ENCODE data around the gene EGFLAM. TPM values are rescaled to one million over a fixed set of nuclear protein-coding genes. Genes with fewer than 3 reads are reported as not detected.
"Not testable (repeated sequence)": the region's sequence is repeated elsewhere in the genome, so short reads cannot be mapped to it uniquely, and the experiment has no call there.

Gene EGFLAM
- total RNA-seq, 1 donor from 2014 or later = 132 TPM

- DNase-seq (ENCODE audit: low spot score) = no peak
Observed at GRCh38 chr5:38329132-38329715, 70.9 kb downstream of the EGFLAM start.

- DNase-seq (ENCODE audit: low spot score) = no peak
Observed at GRCh38 chr5:38330207-38330606, 71.8 kb downstream of the EGFLAM start.

- no peak for DNase-seq (ENCODE audit: low spot score)
Observed at GRCh38 chr5:38331831-38332230, 73.5 kb downstream of the EGFLAM start.

- DNase-seq (ENCODE audit: low spot score) = not testable (repeated sequence)
Observed at GRCh38 chr5:38333181-38333580, 74.8 kb downstream of the EGFLAM start.

- DNase-seq (ENCODE audit: low spot score) = no peak
Observed at GRCh38 chr5:38338455-38338854, 80.1 kb downstream of the EGFLAM start.

- no peak for DNase-seq (ENCODE audit: low spot score)
Observed at GRCh38 chr5:38339446-38339845, 81.1 kb downstream of the EGFLAM start.

DNA sequence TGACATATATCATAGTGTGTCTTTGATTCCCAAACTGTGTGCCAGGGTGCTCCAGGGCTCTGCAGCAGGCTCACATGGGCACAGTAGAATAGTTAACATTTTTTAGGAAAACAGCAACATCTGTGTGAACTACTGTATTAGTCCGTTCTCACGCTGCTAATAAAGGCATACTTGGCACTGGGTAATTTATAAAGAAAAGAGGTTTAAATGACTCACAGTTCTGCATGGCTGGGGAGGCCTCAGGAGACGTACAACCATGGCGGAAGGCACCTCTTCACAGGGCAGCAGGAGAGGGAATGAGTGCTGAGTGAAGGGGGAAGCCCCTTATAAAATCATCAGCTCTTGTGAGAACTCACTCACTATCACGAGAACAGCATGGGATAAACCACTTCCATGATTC lies 82.7 kb downstream of the EGFLAM start:
- DNase-seq (ENCODE audit: low spot score) = no peak

DNA sequence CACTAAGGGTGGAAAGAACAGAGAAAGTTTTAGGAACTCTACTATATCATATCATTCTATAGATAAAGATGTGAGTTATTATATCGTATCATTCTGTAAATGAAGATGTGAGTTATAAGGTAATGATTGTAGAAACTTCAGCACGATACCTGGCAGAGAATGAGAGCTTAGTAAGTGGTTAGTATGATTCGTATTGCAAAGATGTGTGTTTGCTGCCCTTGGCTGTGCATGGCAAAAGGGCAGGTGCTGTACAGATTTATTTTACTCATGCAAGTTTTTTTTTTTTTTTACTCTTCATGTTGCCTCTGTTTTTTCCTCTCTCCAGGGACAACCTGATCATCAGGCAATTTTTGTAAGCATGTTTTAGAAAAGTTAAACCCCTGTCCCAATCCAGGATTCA lies 83.3 kb downstream of the EGFLAM start:
- DNase-seq (ENCODE audit: low spot score) = no peak

DNA sequence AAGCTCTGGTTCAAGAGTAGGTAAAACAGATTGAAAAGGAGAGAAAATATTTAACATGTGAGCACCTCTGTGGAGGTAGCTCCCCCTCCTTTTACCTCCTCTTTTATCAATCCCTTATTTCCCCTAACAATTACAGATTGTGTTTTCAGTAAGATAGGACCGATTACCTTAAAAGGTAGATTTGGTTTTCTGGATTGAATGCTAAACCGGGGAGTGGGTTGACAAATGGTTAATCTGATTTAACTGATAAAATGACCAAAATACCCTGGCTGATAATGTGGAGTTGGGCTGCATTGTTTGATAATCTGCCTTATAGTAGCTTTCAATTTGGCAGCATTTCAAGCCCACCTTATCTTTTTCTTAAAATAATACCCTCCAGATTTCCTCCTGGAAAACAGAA lies 83.9 kb downstream of the EGFLAM start:
- no peak for DNase-seq (ENCODE audit: low spot score)

GRCh38 chr5:38344891-38345290 lies 86.5 kb downstream of the EGFLAM start:
- DNase-seq (ENCODE audit: low spot score) = no peak

- DNase-seq (ENCODE audit: low spot score) = no peak
Observed at GRCh38 chr5:38346593-38346992, 88.2 kb downstream of the EGFLAM start.

DNA sequence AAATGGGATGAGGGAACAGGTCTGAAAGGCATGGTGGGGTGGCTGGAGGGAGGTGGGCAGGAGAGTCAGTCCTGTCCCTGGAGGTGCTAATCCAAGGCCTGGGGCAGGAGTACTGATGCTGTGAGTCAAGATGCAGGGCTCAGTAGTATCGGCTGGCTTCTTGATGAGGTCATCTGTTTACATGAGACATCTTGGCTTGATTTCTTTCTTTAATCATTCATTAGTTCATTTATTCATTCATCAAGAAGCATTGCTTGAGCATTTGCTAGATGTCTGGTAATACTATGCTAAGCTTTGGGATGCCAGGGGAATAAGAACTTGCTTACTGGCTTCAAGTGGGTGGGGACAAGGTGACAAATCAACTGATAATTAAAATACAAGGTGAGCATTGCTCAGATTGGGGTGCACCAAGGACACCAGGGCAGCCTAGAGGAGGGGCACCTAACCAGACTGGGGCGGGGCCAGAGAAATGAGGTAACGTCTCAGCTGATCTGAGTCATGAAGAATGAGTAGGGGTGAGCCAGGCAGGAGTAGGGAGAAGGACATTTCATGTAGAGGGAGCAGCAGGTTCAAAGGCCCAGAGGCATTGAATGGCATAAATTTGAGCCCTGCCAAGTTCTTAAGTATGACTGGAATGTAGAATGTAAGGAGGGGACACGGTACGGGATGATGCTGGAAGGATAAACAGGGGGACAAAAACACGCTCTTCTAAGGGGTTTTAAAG lies 88.8 kb downstream of the EGFLAM start:
- no peak for DNase-seq (ENCODE audit: low spot score)

- DNase-seq (ENCODE audit: low spot score) = no peak
Observed at GRCh38 chr5:38347896-38348295, 89.5 kb downstream of the EGFLAM start.

DNA sequence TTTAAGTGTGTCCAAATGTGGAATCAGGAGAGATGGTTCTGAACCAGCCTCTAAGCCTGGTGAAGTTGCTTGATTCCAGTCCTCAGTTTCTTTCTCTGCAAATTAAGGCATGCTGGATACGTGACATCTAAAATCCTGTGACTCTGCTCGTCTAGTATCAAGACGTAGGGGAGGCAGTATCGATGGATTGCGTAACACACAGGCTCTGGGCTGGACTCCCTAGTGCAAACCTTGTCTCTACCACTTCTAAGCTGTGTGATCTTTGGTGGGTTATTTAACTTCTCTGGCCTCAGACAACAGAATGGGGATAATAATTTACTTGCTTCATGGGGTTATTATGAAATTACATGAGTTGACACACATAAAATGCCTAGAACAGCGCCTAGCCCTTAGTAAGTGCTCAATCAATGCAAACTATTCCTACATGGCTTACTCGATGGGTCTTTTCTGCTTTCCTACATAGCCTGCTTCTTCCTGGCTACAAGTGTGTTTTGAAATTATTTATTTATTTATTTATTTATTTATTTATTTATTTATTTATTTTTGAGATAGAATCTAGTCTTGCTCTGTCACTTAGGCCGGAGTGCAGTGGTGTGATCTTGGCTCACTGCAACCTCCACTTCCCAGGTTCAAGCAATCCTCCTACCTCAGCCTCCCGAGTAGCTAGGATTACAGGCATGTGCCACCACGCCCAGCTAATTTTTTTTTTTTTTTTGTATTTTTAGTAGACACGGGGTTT lies 102.1 kb downstream of the EGFLAM start:
- DNase-seq (ENCODE audit: low spot score) = no peak

DNA sequence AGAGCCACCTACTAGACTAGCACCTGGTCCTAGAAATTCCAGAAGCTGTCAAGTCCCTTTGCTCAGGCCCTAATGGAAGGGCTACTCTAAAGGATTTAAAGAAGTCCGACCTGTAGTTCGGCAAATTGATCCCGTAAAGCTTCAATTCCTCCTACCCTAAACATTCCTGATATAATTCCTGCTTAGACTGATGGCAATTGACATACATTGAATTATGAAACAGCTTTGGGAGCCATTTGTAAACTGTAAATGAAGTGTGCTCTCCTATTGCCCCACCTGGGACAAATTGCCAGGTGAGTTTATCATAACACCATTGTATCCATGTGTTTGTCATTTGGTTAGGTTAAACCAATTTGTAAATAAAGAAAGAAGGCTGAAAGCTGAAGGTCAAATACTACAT lies 104.4 kb downstream of the EGFLAM start:
- no peak for DNase-seq (ENCODE audit: low spot score)

- DNase-seq (ENCODE audit: low spot score) = no peak
Observed at GRCh38 chr5:38364825-38365224, 106.5 kb downstream of the EGFLAM start.

GRCh38 chr5:38367410-38367809 lies 109.1 kb downstream of the EGFLAM start:
- no peak for DNase-seq (ENCODE audit: low spot score)

DNA sequence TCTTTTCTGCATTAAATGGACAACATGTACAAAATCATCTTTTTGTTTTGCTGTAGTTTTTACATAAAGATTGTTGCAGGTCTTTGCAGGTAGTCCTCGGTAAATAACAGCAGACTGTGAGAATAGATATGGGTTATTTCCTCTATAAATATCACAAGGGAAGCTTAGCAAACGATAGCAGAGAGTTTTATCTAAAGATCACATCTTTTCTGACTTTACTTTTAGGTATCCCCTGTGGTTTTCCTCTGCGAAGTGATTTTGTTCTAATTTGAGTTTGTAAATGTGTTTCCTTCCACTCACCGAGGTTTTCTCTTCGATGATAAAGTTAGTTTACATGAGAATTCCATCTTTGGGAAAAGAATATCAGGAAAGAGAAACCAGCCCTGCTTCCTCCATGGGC lies 109.6 kb downstream of the EGFLAM start:
- no peak for DNase-seq (ENCODE audit: low spot score)

- no peak for DNase-seq (ENCODE audit: low spot score)
Observed at GRCh38 chr5:38369692-38370091, 111.3 kb downstream of the EGFLAM start.

- DNase-seq (ENCODE audit: low spot score) = no peak
Observed at GRCh38 chr5:38370358-38371100, 112.2 kb downstream of the EGFLAM start.

DNA sequence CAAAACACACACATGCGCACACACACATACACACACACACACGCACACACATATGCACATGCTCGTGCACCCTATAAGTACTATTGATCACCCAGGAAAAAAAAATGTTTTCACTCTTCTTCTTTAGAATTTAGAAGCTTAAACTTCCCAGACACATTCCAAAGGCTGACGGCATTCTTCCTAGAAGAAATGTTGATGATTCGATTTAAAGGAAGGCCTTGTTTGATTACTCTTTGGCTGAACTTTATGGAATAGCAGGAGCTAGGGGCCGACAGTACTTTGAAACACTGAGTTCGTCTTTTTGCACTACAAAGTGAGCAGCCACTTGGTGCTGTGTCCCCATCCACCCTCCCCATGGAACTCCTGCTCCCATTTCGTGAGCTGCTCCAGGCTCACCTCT lies 113.2 kb downstream of the EGFLAM start:
- no peak for DNase-seq (ENCODE audit: low spot score)

- no peak for DNase-seq (ENCODE audit: low spot score)
Observed at GRCh38 chr5:38373743-38374142, 115.4 kb downstream of the EGFLAM start.
